Astrocyte (in vitro differentiated cells and primary cell): ENCODE data around the gene TTC12. TPM values are rescaled to one million over a fixed set of nuclear protein-coding genes. Genes with fewer than 3 reads are reported as not detected.

ENCODE experiments used
- DNase-seq: peaks from one replicate; pipeline ENCODE4 v3.0.0-alpha.2; 2010; ENCODE audit warnings: low read depth
- FAIRE-seq: peaks from 2 replicates; lab custom pipeline; 2011; peaks lifted over from hg19 to GRCh38; lab: Jason Lieb, UNC
- H2AFZ ChIP-seq: 2 replicates; pipeline ENCODE4 v1.6.0; 2012; ENCODE audit warnings: low read depth, low read length, inconsistent platforms
- H3K27ac ChIP-seq: 2 replicates; pipeline ENCODE4 v1.5.1; 2011; ENCODE audit warnings: low read depth, low read length, inconsistent platforms
- H3K27me3 ChIP-seq: 2 replicates; pipeline ENCODE4 v1.6.0; 2011; ENCODE audit warnings: low read length, inconsistent platforms; ENCODE audit not compliant: insufficient read depth
- H3K36me3 ChIP-seq: 2 replicates; pipeline ENCODE4 v1.5.1; 2011; ENCODE audit warnings: low read length, inconsistent platforms; ENCODE audit not compliant: insufficient read depth
- H3K4me1 ChIP-seq: 2 replicates; pipeline ENCODE4 v1.5.1; 2011; ENCODE audit warnings: low read length, inconsistent platforms; ENCODE audit not compliant: insufficient read depth
- H3K4me2 ChIP-seq: 2 replicates; pipeline ENCODE4 v1.6.0; 2012; ENCODE audit warnings: low read length, inconsistent platforms
- H3K4me3 ChIP-seq: 2 replicates; pipeline ENCODE4 v1.5.1; 2011; ENCODE audit warnings: low read depth, mild to moderate bottlenecking, low read length, inconsistent platforms; ENCODE audit not compliant: insufficient read depth
- H3K79me2 ChIP-seq: 2 replicates; pipeline ENCODE4 v1.6.0; 2012; ENCODE audit warnings: mild to moderate bottlenecking, low read length, inconsistent platforms; ENCODE audit not compliant: insufficient read depth
- H3K9ac ChIP-seq: 2 replicates; pipeline ENCODE4 v1.6.0; 2012; ENCODE audit warnings: mild to moderate bottlenecking, low read length, inconsistent platforms
- H3K9me3 ChIP-seq: 2 replicates; pipeline ENCODE4 v1.5.1; 2012; ENCODE audit warnings: low read depth, mild to moderate bottlenecking, low read length, inconsistent platforms; ENCODE audit not compliant: insufficient read depth
- H4K20me1 ChIP-seq: 2 replicates; pipeline ENCODE4 v1.6.0; 2012; ENCODE audit warnings: low read length, inconsistent platforms; ENCODE audit not compliant: insufficient read depth
- H3K27ac Mint-ChIP-seq: one replicate; pipeline ENCODE4 v1.8.0; 2021; ENCODE audit warnings: mild to moderate bottlenecking, mixed read lengths; ENCODE audit not compliant: unreplicated experiment
- H3K27me3 Mint-ChIP-seq: one replicate; pipeline ENCODE4 v1.8.0; 2021; ENCODE audit warnings: low read depth, mixed read lengths; ENCODE audit not compliant: unreplicated experiment
- H3K36me3 Mint-ChIP-seq: one replicate; pipeline ENCODE4 v1.8.0; 2021; ENCODE audit warnings: low read depth, mixed read lengths; ENCODE audit not compliant: unreplicated experiment
- H3K4me1 Mint-ChIP-seq: one replicate; pipeline ENCODE4 v1.8.0; 2021; ENCODE audit warnings: low read depth, mixed read lengths; ENCODE audit not compliant: unreplicated experiment
- H3K4me3 Mint-ChIP-seq: one replicate; pipeline ENCODE4 v1.8.0; 2021; ENCODE audit warnings: mild to moderate bottlenecking, moderate library complexity, mixed read lengths; ENCODE audit not compliant: unreplicated experiment
- H3K9me3 Mint-ChIP-seq: one replicate; pipeline ENCODE4 v1.8.0; 2021; ENCODE audit warnings: mild to moderate bottlenecking, mixed read lengths; ENCODE audit not compliant: unreplicated experiment
- EZH2 ChIP-seq: IDR thresholded peaks from 2 replicates; pipeline ENCODE4 v1.6.1; 2012; ENCODE audit warnings: mild to moderate bottlenecking, low read length, inconsistent platforms; ENCODE audit not compliant: insufficient read depth
- total RNA-seq: library from RNA; stranded (reverse); gene quantifications from 2 replicates; pipeline ENCODE4 v1.2.1, GENCODE V29; 2021
- TF ChIP-seq, protein P1 (sequence below): IDR thresholded peaks from 2 replicates; pipeline ENCODE4 v1.5.1; 2011; ENCODE audit warnings: low read depth, mild to moderate bottlenecking, inconsistent platforms, low read length, moderate library complexity; ENCODE audit not compliant: insufficient read depth

Gene TTC12
- total RNA-seq, 1 donor from 2014 or later = 9.4 TPM

DNA sequence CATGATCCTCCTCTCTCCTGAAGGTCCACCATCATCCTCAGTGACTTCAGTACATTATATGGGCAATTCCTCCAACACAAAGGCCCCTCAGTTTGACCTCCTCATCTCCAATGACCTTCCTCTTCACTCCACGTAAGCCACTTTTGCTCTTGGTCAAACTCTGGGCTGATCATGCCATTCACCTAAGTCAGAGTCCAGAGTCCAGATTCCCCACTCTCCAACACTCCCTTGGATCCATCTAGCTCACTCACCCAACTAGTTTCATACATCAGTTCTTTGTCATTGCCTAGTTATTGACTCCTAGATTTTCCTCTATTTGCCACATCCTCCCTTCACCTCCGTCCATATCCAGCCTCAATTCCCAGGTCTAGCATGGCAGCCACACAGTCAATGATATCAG lies 30.5 kb upstream of the TTC12 start:
- no peak for DNase-seq
- peaks cover 15% of the 10 kb centered on the region for H3K4me1 Mint-ChIP-seq
- peaks cover 9% of the 10 kb centered on the region for H3K27me3 ChIP-seq
- H4K20me1 ChIP-seq = no peaks in the 10 kb centered on the region
- no peak overlapping the region for H3K9ac ChIP-seq
- TF ChIP-seq, protein P1, sequence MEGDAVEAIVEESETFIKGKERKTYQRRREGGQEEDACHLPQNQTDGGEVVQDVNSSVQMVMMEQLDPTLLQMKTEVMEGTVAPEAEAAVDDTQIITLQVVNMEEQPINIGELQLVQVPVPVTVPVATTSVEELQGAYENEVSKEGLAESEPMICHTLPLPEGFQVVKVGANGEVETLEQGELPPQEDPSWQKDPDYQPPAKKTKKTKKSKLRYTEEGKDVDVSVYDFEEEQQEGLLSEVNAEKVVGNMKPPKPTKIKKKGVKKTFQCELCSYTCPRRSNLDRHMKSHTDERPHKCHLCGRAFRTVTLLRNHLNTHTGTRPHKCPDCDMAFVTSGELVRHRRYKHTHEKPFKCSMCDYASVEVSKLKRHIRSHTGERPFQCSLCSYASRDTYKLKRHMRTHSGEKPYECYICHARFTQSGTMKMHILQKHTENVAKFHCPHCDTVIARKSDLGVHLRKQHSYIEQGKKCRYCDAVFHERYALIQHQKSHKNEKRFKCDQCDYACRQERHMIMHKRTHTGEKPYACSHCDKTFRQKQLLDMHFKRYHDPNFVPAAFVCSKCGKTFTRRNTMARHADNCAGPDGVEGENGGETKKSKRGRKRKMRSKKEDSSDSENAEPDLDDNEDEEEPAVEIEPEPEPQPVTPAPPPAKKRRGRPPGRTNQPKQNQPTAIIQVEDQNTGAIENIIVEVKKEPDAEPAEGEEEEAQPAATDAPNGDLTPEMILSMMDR = no peak
- no peak for TF ChIP-seq EZH2
- H3K4me3 ChIP-seq = no peak overlapping the region
- H3K27ac ChIP-seq = no peak overlapping the region
- no peaks in the 10 kb centered on the region for H3K36me3 Mint-ChIP-seq
- H3K36me3 ChIP-seq = no peaks in the 10 kb centered on the region
- no peaks in the 10 kb centered on the region for H3K79me2 ChIP-seq
- H3K27ac Mint-ChIP-seq = no peak overlapping the region
- H3K4me1 ChIP-seq = no peaks in the 10 kb centered on the region
- no peak overlapping the region for H3K4me2 ChIP-seq
- peaks cover 2% of the 10 kb centered on the region for H3K27me3 Mint-ChIP-seq
- H3K9me3 Mint-ChIP-seq = no peaks in the 10 kb centered on the region
- H3K4me3 Mint-ChIP-seq = no peak overlapping the region
- no peak for FAIRE-seq
- peaks cover 4% of the 10 kb centered on the region for H3K9me3 ChIP-seq
- H2AFZ ChIP-seq = no peak overlapping the region

DNA sequence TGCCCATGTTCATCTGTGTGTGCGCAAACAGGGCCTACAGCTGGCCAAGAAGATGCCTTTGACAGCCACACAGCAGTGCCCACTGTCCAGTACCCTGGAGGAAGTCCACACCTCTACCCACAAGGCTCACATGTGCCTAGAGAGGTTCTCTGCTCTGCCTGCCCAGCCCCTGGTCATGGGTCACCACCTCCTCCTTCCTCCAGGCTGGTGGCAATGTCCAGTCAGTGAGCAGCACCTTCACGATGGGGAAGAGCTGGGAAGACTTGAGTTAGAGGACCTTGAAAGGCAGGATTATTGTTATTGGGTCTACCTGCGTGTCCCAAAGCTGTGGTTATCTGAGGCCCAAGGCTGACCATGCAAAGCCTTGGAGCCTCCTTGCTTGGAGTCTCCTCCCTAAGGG lies 28.4 kb upstream of the TTC12 start:
- no peaks in the 10 kb centered on the region for H3K36me3 ChIP-seq
- no peak overlapping the region for H3K9ac ChIP-seq
- no peak for DNase-seq
- no peak for TF ChIP-seq EZH2
- TF ChIP-seq, protein P1 = no peak
- Mint-ChIP-seq H3K27me3 (peaks cover 2% of the 10 kb centered on the region), H3K4me1 (peaks cover 15% of the 10 kb centered on the region), H3K4me3 (no peak overlapping the region), H3K27ac (no peak overlapping the region), H3K9me3 (no peaks in the 10 kb centered on the region), H3K36me3 (no peaks in the 10 kb centered on the region)
- no peaks in the 10 kb centered on the region for H4K20me1 ChIP-seq
- no peaks in the 10 kb centered on the region for H3K4me1 ChIP-seq
- no peak overlapping the region for H3K4me2 ChIP-seq
- FAIRE-seq = no peak
- peaks cover 9% of the 10 kb centered on the region for H3K27me3 ChIP-seq
- H3K4me3 ChIP-seq = no peak overlapping the region
- H2AFZ ChIP-seq = no peak overlapping the region
- H3K79me2 ChIP-seq = no peaks in the 10 kb centered on the region
- no peak overlapping the region for H3K27ac ChIP-seq
- H3K9me3 ChIP-seq = peaks cover 2% of the 10 kb centered on the region
